GM12878 (cell line): ENCODE results near the gene ITGAV. TPM values are rescaled to one million over a fixed set of nuclear protein-coding genes. Genes with fewer than 3 reads are reported as not detected.

Source experiments
- ATAC-seq: fragments of 200-7000 bp; cut with Tn5 transposase; 3 replicates; pipeline ENCODE4 v1.9.1; 2020; ENCODE audit warnings: mild to moderate bottlenecking, moderate library complexity
- BruUV-seq: library from RNA; stranded (reverse); fragments of 400-500 nt; replicated peaks from 2 replicates; lab custom pipeline; 2021; lab: Mats Ljungman, UMichigan
- CTCF ChIA-PET: fragments of 300-600 bp; sonication (Branson Sonifier 250); formaldehyde crosslinking; extraction: SDS; loops from one replicate; lab custom pipeline; 2021; ENCODE audit warnings: inconsistent platforms; lab: Yijun Ruan, JAX
- POLR2A ChIA-PET: fragments of 350-600 bp; formaldehyde crosslinking; extraction: SDS; loops from one replicate; lab custom pipeline; 2021; ENCODE audit warnings: inconsistent platforms; lab: Charles Lee
- RAD21 ChIA-PET: fragments of 300-600 bp; sonication (Branson Sonifier 250); formaldehyde crosslinking; loops from one replicate; lab custom pipeline; 2023; ENCODE audit warnings: antibody characterized with exemption; ENCODE audit not compliant: unreplicated experiment; lab: Charles Lee
- SMC1A ChIA-PET: fragments of 300-600 bp; sonication (Branson Sonifier 250); formaldehyde crosslinking; loops from one replicate; lab custom pipeline; 2023; ENCODE audit not compliant: unreplicated experiment, uncharacterized antibody; lab: Charles Lee
- DNase-seq: peaks from one replicate; pipeline ENCODE4 v3.0.0-alpha.2; 2011; ENCODE audit warnings: low read depth, low spot score
- FAIRE-seq: peaks from 3 replicates; lab custom pipeline; 2011; peaks lifted over from hg19 to GRCh38; lab: Jason Lieb, UNC
- H2AFZ ChIP-seq: 2 replicates; pipeline ENCODE4 v1.6.0; 2011; ENCODE audit warnings: low read depth, low read length, control low read depth; ENCODE audit not compliant: control insufficient read depth
- H3K27ac ChIP-seq: 2 replicates; pipeline ENCODE4 v1.5.1; 2011; ENCODE audit warnings: control low read depth; ENCODE audit not compliant: control insufficient read depth, insufficient read depth
- H3K27me3 ChIP-seq, 2 experiments: replicated peaks in 1 of 2; 2 replicates each; pipeline versions ENCODE4 v1.6.0 to v1.6.1; 2011; ENCODE audit warnings: low read length in 1 of 2; ENCODE audit not compliant: control insufficient read depth in 2 of 2, insufficient read depth in 2 of 2
- H3K36me3 ChIP-seq, 2 experiments: 2 replicates each; pipeline ENCODE4 v1.5.1; 2011; ENCODE audit warnings: low read length in 1 of 2; ENCODE audit not compliant: control insufficient read depth in 2 of 2, insufficient read depth in 2 of 2
- H3K4me1 ChIP-seq: 2 replicates; pipeline ENCODE4 v1.6.1; 2011; ENCODE audit warnings: mild to moderate bottlenecking, low read length, moderate library complexity, mixed read lengths; ENCODE audit not compliant: control insufficient read depth, insufficient read depth
- H3K4me2 ChIP-seq: 2 replicates; pipeline ENCODE4 v1.6.0; 2011; ENCODE audit warnings: control low read depth; ENCODE audit not compliant: control insufficient read depth, insufficient read depth
- H3K4me3 ChIP-seq: fragments of 200-600 bp; sonication (generic); 2 replicates; pipeline ENCODE4 v1.5.1; 2016
- H3K79me2 ChIP-seq: 2 replicates; pipeline ENCODE4 v1.6.0; 2011; ENCODE audit warnings: low read length; ENCODE audit not compliant: control insufficient read depth, insufficient read depth
- H3K9ac ChIP-seq: 2 replicates; pipeline ENCODE4 v1.8.0; 2011; ENCODE audit warnings: low read length, control low read depth, mixed read lengths; ENCODE audit not compliant: control insufficient read depth, insufficient read depth
- H3K9me3 ChIP-seq: replicated peaks from 3 replicates; pipeline ENCODE4 v1.5.1; 2011; ENCODE audit warnings: mild to moderate bottlenecking, low read length; ENCODE audit not compliant: control insufficient read depth, insufficient read depth
- H4K20me1 ChIP-seq: 2 replicates; pipeline ENCODE4 v1.6.0; 2011; ENCODE audit not compliant: control insufficient read depth, insufficient read depth
- ATF7 ChIP-seq: fragments of 450-650 bp; IDR thresholded peaks from 2 replicates; pipeline ENCODE4 v1.6.1; 2016; ENCODE audit warnings: low read depth, mild to moderate bottlenecking
- BCL3 ChIP-seq: IDR thresholded peaks from 2 replicates; pipeline ENCODE4 v1.6.1; 2011; ENCODE audit warnings: borderline replicate concordance, low read depth, mild to moderate bottlenecking, moderate library complexity, low read length; ENCODE audit not compliant: insufficient read depth, poor library complexity, severe bottlenecking
- BMI1 ChIP-seq: fragments of 450-650 bp; IDR thresholded peaks from 2 replicates; pipeline ENCODE4 v1.6.1; 2016; ENCODE audit warnings: mild to moderate bottlenecking, moderate library complexity, borderline replicate concordance
- CBFB ChIP-seq: IDR thresholded peaks from 2 replicates; pipeline ENCODE4 v1.6.1; 2016; ENCODE audit warnings: antibody characterized with exemption, low read depth
- CREM ChIP-seq: IDR thresholded peaks from 2 replicates; pipeline ENCODE4 v1.6.1; 2014; ENCODE audit warnings: antibody characterized with exemption, low read depth
- E2F8 ChIP-seq: fragments of 450-650 bp; IDR thresholded peaks from 2 replicates; pipeline ENCODE4 v1.6.1; 2018; ENCODE audit warnings: mild to moderate bottlenecking, low read depth, moderate library complexity; ENCODE audit not compliant: partially characterized antibody
- GATAD2B ChIP-seq: fragments of 450-650 bp; conservative IDR thresholded peaks from 2 replicates; pipeline ENCODE4 v1.6.1; 2017; ENCODE audit warnings: low read depth, mild to moderate bottlenecking, moderate library complexity
- HCFC1 ChIP-seq: fragments of 150-350 bp; IDR thresholded peaks from 2 replicates; pipeline ENCODE4 v1.6.1; 2014; ENCODE audit warnings: low read length
- NBN ChIP-seq: fragments of 450-650 bp; IDR thresholded peaks from 2 replicates; pipeline ENCODE4 v1.6.1; 2016
- RFX5 ChIP-seq: IDR thresholded peaks from 2 replicates; pipeline ENCODE4 v1.6.1; 2011; ENCODE audit warnings: low read depth, low read length, improper control_type of control experiment
- SIN3A ChIP-seq: IDR thresholded peaks from 2 replicates; pipeline ENCODE4 v1.6.1; 2012; ENCODE audit warnings: low read depth, low read length, improper control_type of control experiment
- SMAD5 ChIP-seq: IDR thresholded peaks from 2 replicates; pipeline ENCODE4 v1.6.1; 2016; ENCODE audit warnings: antibody characterized with exemption, low read depth
- WRNIP1 ChIP-seq: IDR thresholded peaks from 2 replicates; pipeline ENCODE4 v1.6.1; 2011; ENCODE audit warnings: low read depth, low read length, improper control_type of control experiment, borderline replicate concordance
- YY1 ChIP-seq: IDR thresholded peaks from 2 replicates; pipeline ENCODE4 v1.6.1; 2011; ENCODE audit warnings: low read depth, mild to moderate bottlenecking, low read length
- ZBED1 ChIP-seq: IDR thresholded peaks from 2 replicates; pipeline ENCODE4 v1.6.1; 2016; ENCODE audit warnings: borderline replicate concordance
- ZNF592 ChIP-seq: fragments of 450-650 bp; IDR thresholded peaks from 2 replicates; pipeline ENCODE4 v1.6.1; 2017; ENCODE audit warnings: mild to moderate bottlenecking, moderate library complexity
- WGBS: methylation state at CpG from one replicate; pipeline ENCODE4 v1.1.6; 2016; ENCODE audit warnings: low lambda C conversion rate; ENCODE audit not compliant: insufficient replicate concordance, insufficient coverage; ENCODE audit errors: missing lambda C conversion rate; 5-methylcytosine and 5-hydroxymethylcytosine counted together
- in situ Hi-C: fragments of 300-500 bp; cut with MboI; formaldehyde crosslinking; loops from 9 replicates; pipeline ENCODE4 v1.14.3; 2018; ENCODE audit warnings: mixed read lengths
- intact Hi-C: fragments of 100-400 bp; cut with micrococcal nuclease; formaldehyde crosslinking; loops from one replicate; pipeline ENCODE4 v1.14.2; 2022; ENCODE audit not compliant: unreplicated experiment
- polyA plus RNA-seq, 11 experiments: library from polyadenylated mRNA; depleted of rRNA in 4 of 11; unstranded in 6 of 11; stranded (reverse) in 5 of 11; fragments of >200 nt; fragmentation: Nextera tagmentation in 4 of 11; fragmentation: Illumina TruSeq in 1 of 11; extraction: Ambion mirVana in 4 of 11; extraction: Trizol in 1 of 11; gene quantifications; 1 replicate in 1 of 11; 2 replicates in 10 of 11; pipeline versions ENCODE4 v1.2.1 to v1.2.3, GENCODE V29; 2011 to 2016; ENCODE audit warnings: inconsistent platforms in 2 of 11, missing spikeins in 2 of 11, low read depth in 1 of 11
- total RNA-seq, 4 experiments: library from RNA; depleted of rRNA in 3 of 4; stranded (reverse); fragments of >200 nt in 3 of 4; fragmentation: Illumina TruSeq in 1 of 4; extraction: Trizol in 1 of 4; gene quantifications; 2 replicates each; pipeline versions ENCODE4 v1.2.1 to v1.2.3, GENCODE V29; 2013 to 2021

Gene ITGAV
- total and polyA plus RNA-seq, 10 of the 15 experiments (the other 5 are each of a cell fraction or from before 2014, with no cell fraction given), result 2.1 to 10.8 (median 6.1) TPM

GRCh38 chr2:186592137-186592875 lies 2.5 kb downstream of the ITGAV start:
- no peak for FAIRE-seq
- no peak for TF ChIP-seq WRNIP1
- no peak for TF ChIP-seq SMAD5
- no peak for TF ChIP-seq ZNF592
- TF ChIP-seq BCL3, result no peak
- TF ChIP-seq CBFB, result no peak
- no peak for TF ChIP-seq SIN3A
- TF ChIP-seq ZBED1, result no peak
- TF ChIP-seq ATF7, result no peak
- no peak for TF ChIP-seq NBN
- no peak for TF ChIP-seq GATAD2B
- TF ChIP-seq BMI1, result no peak
- TF ChIP-seq RFX5, result no peak
- TF ChIP-seq CREM, result no peak
- no peak for TF ChIP-seq E2F8
- no peak for TF ChIP-seq HCFC1
- TF ChIP-seq YY1, result no peak
- TF ChIP-seq, all 136 proteins: peak for 0
- in situ Hi-C loops (no loop called here), intact Hi-C loops (loop anchor here (5.0 kb wide), 1 partner anchor 90 kb away; no protein-coding TSS in a partner anchor)
- H3K4me3 ChIP-seq, result peak overlapping the region; percentile 95; the same call in 1 of the 2 replicates
- ChIA-PET CTCF (interaction anchor here (0.6 to 1.2 kb wide), 3 partner anchors 47 to 990 kb away, joined by 3 to 5 read pairs (median 3); no protein-coding TSS in a partner anchor), RAD21 (interaction anchor here (0.7 kb wide), 1 partner anchor 73 kb away, joined by 3 read pairs; no protein-coding TSS in a partner anchor), POLR2A (no interaction called here), SMC1A (interaction anchor here (0.7 to 1.0 kb wide), 3 partner anchors 16 to 188 kb away, joined by 3 read pairs; no protein-coding TSS in a partner anchor)
- H3K4me1 ChIP-seq, result peaks cover 6% of the 10 kb centered on the region; the same call in 1 of the 2 replicates
- H2AFZ ChIP-seq, result no peak overlapping the region
- no peaks in the 10 kb centered on the region for H3K36me3 ChIP-seq
- ATAC-seq (no peak), DNase-seq (no peak)
- H3K4me2 ChIP-seq, result peak overlapping the region; percentile 51; the same call in 1 of the 2 replicates
- no peak overlapping the region for H3K27ac ChIP-seq
- no peaks in the 10 kb centered on the region for H3K27me3 ChIP-seq
- H3K9me3 ChIP-seq, result no peaks in the 10 kb centered on the region
- BruUV-seq, result no TSS peak
- 88% methylated on average over 5 of the region's 5 CpGs for WGBS
- H3K9ac ChIP-seq, result no peak overlapping the region
- peaks cover 25% of the 10 kb centered on the region for H3K79me2 ChIP-seq
- H4K20me1 ChIP-seq, result no peaks in the 10 kb centered on the region
